ENCODE measurements around the gene ERCC6L.
"Not testable (repeated sequence)": the region's sequence is repeated elsewhere in the genome, so short reads cannot be mapped to it uniquely, and the experiment has no call there.

The ERCC6L gene

GRCh38 chrX:72180539-72180938 is 58.3 kb downstream of the ERCC6L start:
- no peaks in the 10 kb centered on the region for H3K27me3 ChIP-seq (ENCODE audit: insufficient read depth, poor library complexity, severe bottlenecking)
- peak in 1 of 2 experiments; percentile 11 for DNase-seq (ENCODE audit: low read depth in 1 of 2, low spot score in 1 of 2)
- H3K27ac ChIP-seq (replicated peaks): peak overlapping the region; percentile 91
- H3K4me3 ChIP-seq (replicated peaks; ENCODE audit: insufficient read depth, low read length): no peak overlapping the region
- TF ChIP-seq POLR2AphosphoS5 (IDR thresholded peaks at IDR 0.05; ENCODE audit: low read depth): no peak
- no peak for TF ChIP-seq SPI1 (IDR thresholded peaks at IDR 0.05; ENCODE audit: borderline replicate concordance, low read depth)
- no peak for TF ChIP-seq GABPA (IDR thresholded peaks at IDR 0.05; ENCODE audit: low read depth)
- no peak for TF ChIP-seq REST (IDR thresholded peaks at IDR 0.05; ENCODE audit: insufficient replicate concordance, low read depth)
- TF ChIP-seq CTCF (IDR thresholded peaks at IDR 0.05; ENCODE audit: insufficient read depth, low read length): no peak

GRCh38 chrX:72176981-72177380 is 61.8 kb downstream of the ERCC6L start:
- DNase-seq (ENCODE audit: low read depth in 1 of 2, low spot score in 1 of 2): no peak
- TF ChIP-seq SPI1 (IDR thresholded peaks at IDR 0.05; ENCODE audit: borderline replicate concordance, low read depth) (no peak), REST (IDR thresholded peaks at IDR 0.05; ENCODE audit: insufficient replicate concordance, low read depth) (no peak), CTCF (IDR thresholded peaks at IDR 0.05; ENCODE audit: insufficient read depth, low read length) (no peak), GABPA (IDR thresholded peaks at IDR 0.05; ENCODE audit: low read depth) (no peak), POLR2AphosphoS5 (IDR thresholded peaks at IDR 0.05; ENCODE audit: low read depth) (no peak)
- H3K4me3 ChIP-seq (replicated peaks; ENCODE audit: insufficient read depth, low read length): no peak overlapping the region
- H3K27ac ChIP-seq (replicated peaks): no peak overlapping the region
- H3K27me3 ChIP-seq (ENCODE audit: insufficient read depth, poor library complexity, severe bottlenecking): no peaks in the 10 kb centered on the region

- H3K27ac ChIP-seq (replicated peaks); DNase-seq (ENCODE audit: low read depth in 1 of 2, low spot score in 1 of 2); H3K4me3 ChIP-seq (replicated peaks; ENCODE audit: insufficient read depth, low read length); H3K27me3 ChIP-seq (ENCODE audit: insufficient read depth, poor library complexity, severe bottlenecking): not testable (repeated sequence)
These were observed 62.5 kb downstream of the ERCC6L start for GRCh38 chrX:72176289-72176688.

- DNase-seq (ENCODE audit: low read depth in 1 of 2, low spot score in 1 of 2): no peak
These were observed 69.7 kb downstream of the ERCC6L start for GRCh38 chrX:72169008-72169728.

More at GRCh38 chrX:72169008-72169728, 69.7 kb downstream of the ERCC6L start:
- H3K27ac ChIP-seq (replicated peaks): no peak overlapping the region
- TF ChIP-seq SPI1 (IDR thresholded peaks at IDR 0.05; ENCODE audit: borderline replicate concordance, low read depth): no peak
- no peak for TF ChIP-seq POLR2AphosphoS5 (IDR thresholded peaks at IDR 0.05; ENCODE audit: low read depth)
- no peak for TF ChIP-seq CTCF (IDR thresholded peaks at IDR 0.05; ENCODE audit: insufficient read depth, low read length)
- TF ChIP-seq REST (IDR thresholded peaks at IDR 0.05; ENCODE audit: insufficient replicate concordance, low read depth): no peak
- TF ChIP-seq GABPA (IDR thresholded peaks at IDR 0.05; ENCODE audit: low read depth): no peak
- H3K4me3 ChIP-seq (replicated peaks; ENCODE audit: insufficient read depth, low read length): no peak overlapping the region
- H3K27me3 ChIP-seq (ENCODE audit: insufficient read depth, poor library complexity, severe bottlenecking): no peaks in the 10 kb centered on the region
